Calu3 (cell line): ENCODE measurements around the gene HOXB1. TPM values are rescaled to one million over a fixed set of nuclear protein-coding genes. Genes with fewer than 3 reads are reported as not detected.

Experiments
- BruUV-seq: library from RNA; stranded (reverse); fragments of 400-500 nt; replicated peaks from 2 replicates; lab custom pipeline; 2021; lab: Mats Ljungman, UMichigan
- CTCF ChIA-PET: fragments of 300-600 bp; sonication (Branson Sonifier 250); formaldehyde crosslinking; loops from one replicate; lab custom pipeline; 2022; ENCODE audit warnings: antibody characterized with exemption; lab: Charles Lee
- DNase-seq: peaks from one replicate; pipeline ENCODE4 v3.0.0; 2022
- H3K27ac Mint-ChIP-seq: one replicate; pipeline ENCODE4 v1.8.0; 2022; ENCODE audit warnings: mixed read lengths; ENCODE audit not compliant: unreplicated experiment
- H3K27me3 Mint-ChIP-seq: one replicate; pipeline ENCODE4 v1.8.0; 2022; ENCODE audit warnings: mixed read lengths; ENCODE audit not compliant: unreplicated experiment
- H3K36me3 Mint-ChIP-seq: one replicate; pipeline ENCODE4 v1.8.0; 2022; ENCODE audit warnings: mild to moderate bottlenecking, moderate library complexity, mixed read lengths; ENCODE audit not compliant: insufficient read depth, unreplicated experiment
- H3K4me1 Mint-ChIP-seq: one replicate; pipeline ENCODE4 v1.8.0; 2022; ENCODE audit warnings: mild to moderate bottlenecking, low read depth, mixed read lengths; ENCODE audit not compliant: unreplicated experiment
- H3K4me3 Mint-ChIP-seq: one replicate; pipeline ENCODE4 v1.8.0; 2022; ENCODE audit warnings: mild to moderate bottlenecking, low read depth, moderate library complexity, mixed read lengths; ENCODE audit not compliant: unreplicated experiment
- H3K9me3 Mint-ChIP-seq: one replicate; pipeline ENCODE4 v1.8.0; 2022; ENCODE audit warnings: low read depth, mixed read lengths; ENCODE audit not compliant: unreplicated experiment
- CTCF ChIP-seq: fragments of 200-600 bp; IDR thresholded peaks from one replicate; pipeline ENCODE4 v1.8.0; 2022; ENCODE audit warnings: antibody characterized with exemption; ENCODE audit not compliant: unreplicated experiment
- intact Hi-C: fragments of 100-400 bp; cut with micrococcal nuclease; formaldehyde crosslinking; loops from one replicate; pipeline ENCODE4 v1.10.0; 2022; ENCODE audit not compliant: unreplicated experiment
- total RNA-seq: library from RNA; stranded (reverse); gene quantifications from 2 replicates; pipeline ENCODE4 v1.2.3, GENCODE V29; 2022

Gene HOXB1
- total RNA-seq, 1 experiment from 2014 or later, result not detected

- Mint-ChIP-seq H3K9me3 (no peaks in the 10 kb centered on the region), H3K36me3 (peaks cover 88% of the 10 kb centered on the region), H3K4me3 (peak overlapping the region; percentile 36), H3K27ac (peak overlapping the region; percentile 2), H3K27me3 (no peaks in the 10 kb centered on the region), H3K4me1 (peaks cover 89% of the 10 kb centered on the region)
- TF ChIP-seq CTCF, result no peak
- no peak for DNase-seq
- BruUV-seq, result no TSS peak
- CTCF ChIA-PET, result no interaction called here
- intact Hi-C loops, result no loop called here
Observed at GRCh38 chr17:48559122-48559839, 28.5 kb upstream of the HOXB1 start.

DNA sequence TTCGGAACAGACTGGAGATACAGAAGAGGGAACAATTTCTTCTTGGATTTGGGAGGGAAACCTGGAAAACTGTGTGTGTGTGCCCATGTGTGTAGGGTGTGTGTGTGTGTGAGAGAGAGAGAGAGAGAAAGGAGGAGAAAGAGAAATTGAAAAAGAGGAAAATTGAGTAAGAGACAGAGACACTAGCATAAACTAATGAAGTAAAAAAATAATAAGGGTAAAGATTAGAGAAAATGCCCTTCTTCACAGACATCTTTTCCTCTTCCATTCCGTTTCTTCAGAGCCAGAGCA, 28.0 kb upstream of the HOXB1 start:
- no peak for DNase-seq
- intact Hi-C loops, result no loop called here
- TF ChIP-seq CTCF, result no peak
- CTCF ChIA-PET, result no interaction called here
- Mint-ChIP-seq H3K9me3 (no peaks in the 10 kb centered on the region), H3K27ac (peak overlapping the region; percentile 2), H3K4me3 (peak overlapping the region; percentile 36), H3K27me3 (no peaks in the 10 kb centered on the region), H3K4me1 (peaks cover 94% of the 10 kb centered on the region), H3K36me3 (peaks cover 89% of the 10 kb centered on the region)
- BruUV-seq, result no TSS peak

DNA sequence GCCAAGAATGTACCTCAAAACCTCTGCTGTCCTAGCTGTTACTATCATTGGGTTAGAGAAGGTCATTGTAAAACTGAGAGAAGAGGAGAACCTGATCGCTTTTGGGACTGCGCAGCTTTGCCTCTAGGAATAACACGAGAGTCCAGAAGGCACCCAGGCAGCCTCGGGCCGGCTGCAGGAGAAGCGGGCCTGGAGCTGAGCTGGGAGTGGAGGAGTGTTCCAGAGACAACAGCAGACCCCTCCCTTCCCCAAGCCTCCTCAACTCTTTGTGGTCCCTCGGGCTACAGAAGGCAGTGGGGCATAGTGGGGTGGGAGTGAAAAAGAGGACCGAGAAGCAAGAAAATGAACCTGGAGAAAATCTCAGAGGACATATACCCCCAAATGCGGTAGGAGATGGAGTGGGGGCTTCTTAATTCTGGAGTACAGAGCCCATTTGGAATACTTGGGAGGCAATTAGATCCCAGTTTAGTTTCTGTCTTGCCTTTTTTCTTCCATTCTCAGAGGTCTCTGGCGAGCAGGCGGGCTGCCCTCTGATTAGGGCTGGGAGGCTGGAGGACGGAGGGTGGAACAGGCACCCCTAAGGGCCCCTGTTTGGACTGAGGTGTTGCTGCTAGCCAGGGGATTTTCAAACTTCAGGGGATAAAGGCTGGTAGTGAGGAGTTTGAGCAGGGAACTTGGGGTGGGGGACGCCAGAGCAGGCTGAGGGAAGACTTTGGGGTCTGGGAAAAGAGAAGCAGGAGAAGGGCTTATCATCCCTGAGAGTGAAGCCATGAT, 27.4 kb upstream of the HOXB1 start:
- DNase-seq, result no peak
- peaks cover 89% of the 10 kb centered on the region for H3K36me3 Mint-ChIP-seq
- no peaks in the 10 kb centered on the region for H3K27me3 Mint-ChIP-seq
- no TSS peak for BruUV-seq
- intact Hi-C loops, result no loop called here
- no peak for TF ChIP-seq CTCF
- H3K4me1 Mint-ChIP-seq, result peaks cover 93% of the 10 kb centered on the region
- CTCF ChIA-PET, result interaction anchor here (1.1 to 1.5 kb wide), 2 partner anchors 12 to 36 kb away, joined by 3 to 4 read pairs; no protein-coding TSS in a partner anchor
- no peaks in the 10 kb centered on the region for H3K9me3 Mint-ChIP-seq
- peak overlapping the region; percentile 2 for H3K27ac Mint-ChIP-seq
- H3K4me3 Mint-ChIP-seq, result peak overlapping the region; percentile 36

DNA sequence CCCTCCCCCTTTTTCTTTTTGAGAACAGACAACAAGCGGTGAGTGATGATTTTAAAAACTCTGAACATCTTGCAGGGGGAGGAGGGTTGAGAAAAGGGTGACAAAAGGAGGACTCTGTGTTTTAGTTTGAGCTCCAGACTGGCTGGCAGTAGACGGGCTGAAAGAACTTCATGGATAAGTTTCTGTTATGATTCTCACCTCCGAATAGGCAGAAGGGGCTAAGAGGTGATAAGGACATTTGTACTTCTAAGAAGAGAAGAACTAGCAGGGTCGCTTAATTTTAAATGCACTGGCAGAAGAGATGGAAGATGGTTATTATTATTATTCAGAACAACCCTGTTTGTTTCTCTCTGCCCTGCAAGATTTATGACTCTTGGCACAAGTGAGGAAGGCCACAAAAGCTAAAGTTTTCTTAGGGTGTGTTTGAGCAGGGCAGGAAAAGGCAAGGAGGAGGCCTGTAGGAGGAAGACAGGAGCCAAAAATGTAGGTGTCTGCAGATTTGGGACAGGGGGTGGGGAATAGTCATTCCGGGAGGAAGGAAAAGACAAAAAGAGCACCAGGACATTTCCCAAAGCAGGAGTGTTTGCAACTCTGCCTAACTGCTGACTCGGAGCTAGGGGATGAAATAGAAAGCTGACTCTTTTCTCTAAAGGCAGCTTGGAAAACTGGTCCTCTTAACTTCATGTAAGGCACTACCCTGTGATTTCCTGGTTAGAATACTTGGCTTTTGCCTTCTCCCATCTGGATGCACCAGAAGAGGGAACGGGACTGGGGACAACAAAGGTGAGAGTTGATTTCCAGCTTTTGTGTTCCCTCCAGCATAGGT, 26.0 kb upstream of the HOXB1 start:
- CTCF ChIA-PET, result interaction anchor here (0.6 to 1.5 kb wide), 8 partner anchors 10 to 56 kb away, joined by 3 to 5 read pairs (median 3); partner anchors contain the start of gene HOXB6
- H3K27ac Mint-ChIP-seq, result peak overlapping the region; percentile 47
- intact Hi-C loops, result no loop called here

More for the DNA sequence above, 26.0 kb upstream of the HOXB1 start:
- Mint-ChIP-seq H3K27me3 (no peaks in the 10 kb centered on the region), H3K9me3 (no peaks in the 10 kb centered on the region), H3K4me1 (peaks cover 78% of the 10 kb centered on the region), H3K4me3 (peak overlapping the region; percentile 64), H3K36me3 (peaks cover 87% of the 10 kb centered on the region)
- DNase-seq, result no peak
- no TSS peak for BruUV-seq
- no peak for TF ChIP-seq CTCF
